ENCODE measurements around the gene ACTG1.

Gene ACTG1

GRCh38 chr17:81543756-81544155 is 31.2 kb upstream of the ACTG1 start:
- Histone ChIP-seq H3K27me3 (ENCODE audit: control insufficient read depth in 1 of 2, insufficient read depth in 1 of 2, low read length in 2 of 2) (no peaks in the 10 kb centered on the region), H3K4me3 (ENCODE audit: insufficient read depth in 1 of 2, low read depth in 1 of 2, low read length in 2 of 2) (no peak overlapping the region), H3K36me3 (ENCODE audit: control insufficient read depth in 1 of 2, insufficient read depth in 2 of 2, low read depth in 1 of 2, low read length in 2 of 2) (peaks cover 85 to 94% of the 10 kb centered on the region in 2 experiments), H3K4me2 (ENCODE audit: low read length, poor library complexity, severe bottlenecking) (no peak overlapping the region), H2BK5ac (ENCODE audit: low read depth, low read length, poor library complexity, severe bottlenecking) (no peak overlapping the region), H3K79me1 (replicated peaks; ENCODE audit: low read length, poor library complexity, severe bottlenecking) (peaks cover 22% of the 10 kb centered on the region), H3K4me1 (ENCODE audit: control insufficient read depth, insufficient read depth, low read depth, low read length) (peaks cover 3% of the 10 kb centered on the region), H3K27ac (ENCODE audit: low read length, poor library complexity, severe bottlenecking) (no peak overlapping the region), H3K9me3 (ENCODE audit: control insufficient read depth, low read length) (no peaks in the 10 kb centered on the region), H4K8ac (ENCODE audit: low read length) (no peak overlapping the region), H3K9ac (ENCODE audit: low read length) (no peak overlapping the region), H2AK5ac (ENCODE audit: low read length, severe bottlenecking) (no peak overlapping the region), H2AFZ (ENCODE audit: low read depth, low read length) (no peak overlapping the region), H3K4ac (ENCODE audit: low read depth in 1 of 2, low read length in 2 of 2) (no peak overlapping the region), H3K14ac (ENCODE audit: low read length in 2 of 2) (no peak overlapping the region), H3K18ac (ENCODE audit: low read depth in 1 of 2, low read length in 2 of 2) (no peak overlapping the region), H2BK15ac (ENCODE audit: low read depth, poor library complexity, severe bottlenecking) (no peak overlapping the region), H2BK12ac (ENCODE audit: low read length in 2 of 2) (no peak overlapping the region), H4K91ac (ENCODE audit: low read length) (no peak overlapping the region), H3K23ac (ENCODE audit: low read length in 2 of 2) (no peak overlapping the region), H2BK120ac (ENCODE audit: low read depth, low read length) (no peak overlapping the region)
- DNase-seq: no peak
- WGBS: 96% methylated on average over 15 of the region's 15 CpGs

DNA sequence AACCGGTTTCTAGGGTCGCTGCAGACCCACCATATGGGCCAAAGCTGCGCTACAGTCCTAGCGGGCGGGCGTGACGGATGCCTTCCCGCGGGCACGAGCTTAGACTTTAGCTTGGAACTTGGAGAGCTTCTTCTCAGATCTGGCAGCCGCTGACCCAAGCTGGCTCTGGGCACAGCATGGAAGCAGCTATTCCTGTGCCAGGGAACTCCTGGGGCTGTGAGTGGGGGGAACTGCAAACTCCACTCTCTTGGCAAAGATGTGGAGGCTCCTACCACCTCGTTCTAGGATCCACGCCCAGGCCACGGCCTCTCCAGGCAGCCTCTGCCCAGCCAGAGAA is 30.7 kb upstream of the ACTG1 start:
- no peak overlapping the region for H3K14ac ChIP-seq (ENCODE audit: low read length in 2 of 2)
- no peak overlapping the region for H2BK12ac ChIP-seq (ENCODE audit: low read length in 2 of 2)
- peaks cover 86 to 96% of the 10 kb centered on the region in 2 experiments for H3K36me3 ChIP-seq (ENCODE audit: control insufficient read depth in 1 of 2, insufficient read depth in 2 of 2, low read depth in 1 of 2, low read length in 2 of 2)
- H2AFZ ChIP-seq (ENCODE audit: low read depth, low read length): no peak overlapping the region
- peaks cover 22% of the 10 kb centered on the region for H3K79me1 ChIP-seq (replicated peaks; ENCODE audit: low read length, poor library complexity, severe bottlenecking)
- H3K4ac ChIP-seq (ENCODE audit: low read depth in 1 of 2, low read length in 2 of 2): no peak overlapping the region
- no peak overlapping the region for H4K8ac ChIP-seq (ENCODE audit: low read length)
- WGBS: 98% methylated on average over 14 of the region's 14 CpGs
- H2BK5ac ChIP-seq (ENCODE audit: low read depth, low read length, poor library complexity, severe bottlenecking): no peak overlapping the region
- no peak for DNase-seq
- H2AK5ac ChIP-seq (ENCODE audit: low read length, severe bottlenecking): no peak overlapping the region
- no peak overlapping the region for H3K9ac ChIP-seq (ENCODE audit: low read length)
- H2BK15ac ChIP-seq (ENCODE audit: low read depth, poor library complexity, severe bottlenecking): no peak overlapping the region
- H3K4me2 ChIP-seq (ENCODE audit: low read length, poor library complexity, severe bottlenecking): no peak overlapping the region
- H3K18ac ChIP-seq (ENCODE audit: low read depth in 1 of 2, low read length in 2 of 2): no peak overlapping the region
- no peaks in the 10 kb centered on the region for H3K9me3 ChIP-seq (ENCODE audit: control insufficient read depth, low read length)
- H3K4me3 ChIP-seq (ENCODE audit: insufficient read depth in 1 of 2, low read depth in 1 of 2, low read length in 2 of 2): no peak overlapping the region
- H4K91ac ChIP-seq (ENCODE audit: low read length): no peak overlapping the region
- H3K27me3 ChIP-seq (ENCODE audit: control insufficient read depth in 1 of 2, insufficient read depth in 1 of 2, low read length in 2 of 2): no peaks in the 10 kb centered on the region
- H2BK120ac ChIP-seq (ENCODE audit: low read depth, low read length): no peak overlapping the region
- peaks cover 3% of the 10 kb centered on the region for H3K4me1 ChIP-seq (ENCODE audit: control insufficient read depth, insufficient read depth, low read depth, low read length)
- no peak overlapping the region for H3K23ac ChIP-seq (ENCODE audit: low read length in 2 of 2)
- no peak overlapping the region for H3K27ac ChIP-seq (ENCODE audit: low read length, poor library complexity, severe bottlenecking)

- Histone ChIP-seq H2BK5ac (ENCODE audit: low read depth, low read length, poor library complexity, severe bottlenecking) (no peak overlapping the region), H2AK5ac (ENCODE audit: low read length, severe bottlenecking) (no peak overlapping the region), H3K27ac (ENCODE audit: low read length, poor library complexity, severe bottlenecking) (no peak overlapping the region), H3K36me3 (ENCODE audit: control insufficient read depth in 1 of 2, insufficient read depth in 2 of 2, low read depth in 1 of 2, low read length in 2 of 2) (peaks cover 85 to 96% of the 10 kb centered on the region in 2 experiments), H3K79me1 (replicated peaks; ENCODE audit: low read length, poor library complexity, severe bottlenecking) (peaks cover 16% of the 10 kb centered on the region), H3K9me3 (ENCODE audit: control insufficient read depth, low read length) (no peaks in the 10 kb centered on the region), H2BK12ac (ENCODE audit: low read length in 2 of 2) (no peak overlapping the region), H3K4me1 (ENCODE audit: control insufficient read depth, insufficient read depth, low read depth, low read length) (peaks cover 8% of the 10 kb centered on the region), H3K4ac (ENCODE audit: low read depth in 1 of 2, low read length in 2 of 2) (no peak overlapping the region), H3K4me3 (ENCODE audit: insufficient read depth in 1 of 2, low read depth in 1 of 2, low read length in 2 of 2) (no peak overlapping the region), H3K18ac (ENCODE audit: low read depth in 1 of 2, low read length in 2 of 2) (no peak overlapping the region), H3K4me2 (ENCODE audit: low read length, poor library complexity, severe bottlenecking) (no peak overlapping the region), H2BK15ac (ENCODE audit: low read depth, poor library complexity, severe bottlenecking) (no peak overlapping the region), H2BK120ac (ENCODE audit: low read depth, low read length) (no peak overlapping the region), H3K9ac (ENCODE audit: low read length) (no peak overlapping the region), H2AFZ (ENCODE audit: low read depth, low read length) (no peak overlapping the region), H3K23ac (ENCODE audit: low read length in 2 of 2) (no peak overlapping the region), H4K91ac (ENCODE audit: low read length) (no peak overlapping the region), H3K27me3 (ENCODE audit: control insufficient read depth in 1 of 2, insufficient read depth in 1 of 2, low read length in 2 of 2) (peaks cover 0 to 3% of the 10 kb centered on the region in 2 experiments), H4K8ac (ENCODE audit: low read length) (no peak overlapping the region), H3K14ac (ENCODE audit: low read length in 2 of 2) (no peak overlapping the region)
- DNase-seq: no peak
- 96% methylated on average over 15 of the region's 15 CpGs for WGBS
These were observed 30.1 kb upstream of the ACTG1 start for GRCh38 chr17:81542431-81543338.

DNA sequence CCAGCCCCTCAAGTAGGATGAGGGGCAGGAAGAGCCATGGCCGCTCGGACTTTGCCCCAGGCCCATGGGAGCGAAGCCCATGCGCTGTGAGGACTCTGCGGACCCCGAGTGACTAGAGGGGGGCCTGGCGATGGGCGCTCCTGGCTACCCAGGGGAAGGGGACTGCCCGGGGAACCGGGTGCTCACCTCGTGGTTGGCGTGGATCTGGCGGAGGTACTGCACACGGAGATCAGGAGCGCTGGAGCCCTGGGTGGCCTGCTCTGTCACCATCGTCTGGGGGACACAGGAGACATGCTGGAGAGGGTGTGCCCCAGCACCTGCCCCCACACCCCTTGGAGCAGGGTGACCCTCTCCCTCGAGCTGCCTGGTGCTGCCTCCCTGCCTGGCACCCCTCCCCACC is 28.5 kb upstream of the ACTG1 start:
- Histone ChIP-seq H3K23ac (ENCODE audit: low read length in 2 of 2) (no peak overlapping the region), H2AK5ac (ENCODE audit: low read length, severe bottlenecking) (no peak overlapping the region), H2BK12ac (ENCODE audit: low read length in 2 of 2) (no peak overlapping the region), H3K18ac (ENCODE audit: low read depth in 1 of 2, low read length in 2 of 2) (no peak overlapping the region), H2BK120ac (ENCODE audit: low read depth, low read length) (no peak overlapping the region), H2BK15ac (ENCODE audit: low read depth, poor library complexity, severe bottlenecking) (no peak overlapping the region), H2AFZ (ENCODE audit: low read depth, low read length) (no peak overlapping the region), H4K8ac (ENCODE audit: low read length) (no peak overlapping the region), H2BK5ac (ENCODE audit: low read depth, low read length, poor library complexity, severe bottlenecking) (no peak overlapping the region), H3K4me1 (ENCODE audit: control insufficient read depth, insufficient read depth, low read depth, low read length) (peaks cover 20% of the 10 kb centered on the region), H3K9ac (ENCODE audit: low read length) (no peak overlapping the region), H3K4me3 (ENCODE audit: insufficient read depth in 1 of 2, low read depth in 1 of 2, low read length in 2 of 2) (no peak overlapping the region), H3K4ac (ENCODE audit: low read depth in 1 of 2, low read length in 2 of 2) (no peak overlapping the region), H3K27ac (ENCODE audit: low read length, poor library complexity, severe bottlenecking) (no peak overlapping the region), H3K79me1 (replicated peaks; ENCODE audit: low read length, poor library complexity, severe bottlenecking) (peaks cover 9% of the 10 kb centered on the region), H3K14ac (ENCODE audit: low read length in 2 of 2) (no peak overlapping the region), H3K9me3 (ENCODE audit: control insufficient read depth, low read length) (no peaks in the 10 kb centered on the region), H3K4me2 (ENCODE audit: low read length, poor library complexity, severe bottlenecking) (no peak overlapping the region), H3K36me3 (ENCODE audit: control insufficient read depth in 1 of 2, insufficient read depth in 2 of 2, low read depth in 1 of 2, low read length in 2 of 2) (peaks cover 70 to 80% of the 10 kb centered on the region in 2 experiments), H3K27me3 (ENCODE audit: control insufficient read depth in 1 of 2, insufficient read depth in 1 of 2, low read length in 2 of 2) (peaks cover 12 to 17% of the 10 kb centered on the region in 2 experiments), H4K91ac (ENCODE audit: low read length) (no peak overlapping the region)
- WGBS: 97% methylated on average over 16 of the region's 17 CpGs
- DNase-seq: no peak

Measured in mesenchymal stem cell (in vitro differentiated cells and primary cell).